ENCODE measurements around the gene NDUFAF8. TPM values are rescaled to one million over a fixed set of nuclear protein-coding genes. Genes with fewer than 3 reads are reported as not detected.

NDUFAF8 gene
- polyA plus RNA-seq, 4 donors, result 25.9 to 39.5 (median 35.7) TPM

- no peak for FAIRE-seq
- Histone ChIP-seq H3K36me3 (ENCODE audit: control insufficient read depth in 3 of 3, insufficient read depth in 2 of 3, low read depth in 1 of 3, low read length in 3 of 3) (peaks cover 20 to 81% (median 25%) of the 10 kb centered on the region in 3 donors), H3K9me3 (ENCODE audit: control insufficient read depth in 2 of 2, insufficient read depth in 1 of 2, low read depth in 1 of 2, low read length in 1 of 2) (no peaks in the 10 kb centered on the region)
Measured at GRCh38 chr17:81270279-81270678, 31.2 kb downstream of the NDUFAF8 start.

DNA sequence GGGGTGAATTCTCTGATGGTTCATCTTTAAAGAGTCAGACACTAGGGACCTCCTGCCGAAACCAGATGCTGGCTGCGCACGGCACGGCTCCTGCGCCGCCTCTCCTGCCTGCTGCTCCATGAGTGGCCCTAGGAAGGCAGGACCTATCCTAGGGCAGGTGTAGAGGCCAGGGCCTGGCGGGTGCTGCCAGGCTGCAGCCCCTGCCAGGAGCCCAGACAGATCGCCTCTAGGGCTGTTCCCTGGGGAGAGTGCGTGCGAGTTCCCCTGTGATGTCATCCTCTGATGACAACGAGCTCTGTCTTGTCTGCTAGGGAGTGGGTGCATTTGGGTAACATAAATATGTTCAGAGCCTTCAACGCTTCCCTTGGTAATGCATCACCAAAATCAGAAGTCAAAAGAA, 32.1 kb downstream of the NDUFAF8 start:
- 92 to 96% (median 95%) methylated on average over 11 to 12 of the region's 12 CpGs for WGBS, 3 donors

More at GRCh38 chr17:81270279-81270678, 31.2 kb downstream of the NDUFAF8 start:
- Histone ChIP-seq H3K4me1 (ENCODE audit: control insufficient read depth in 3 of 3, insufficient read depth in 2 of 3, low read depth in 1 of 3, low read length in 2 of 3) (no peaks in the 10 kb centered on the region), H3K27ac (ENCODE audit: low read depth in 1 of 3, low read length in 2 of 3) (no peak overlapping the region), H3K27me3 (ENCODE audit: control insufficient read depth in 3 of 3, insufficient read depth in 3 of 3, low read length in 3 of 3) (no peaks in the 10 kb centered on the region), H3K4me3 (ENCODE audit: low read depth in 1 of 3, low read length in 3 of 3) (no peak overlapping the region)
- no peak for DNase-seq
- WGBS, 3 donors, result 91 to 93% (median 92%) methylated on average over 18 of the region's 18 CpGs

DNA sequence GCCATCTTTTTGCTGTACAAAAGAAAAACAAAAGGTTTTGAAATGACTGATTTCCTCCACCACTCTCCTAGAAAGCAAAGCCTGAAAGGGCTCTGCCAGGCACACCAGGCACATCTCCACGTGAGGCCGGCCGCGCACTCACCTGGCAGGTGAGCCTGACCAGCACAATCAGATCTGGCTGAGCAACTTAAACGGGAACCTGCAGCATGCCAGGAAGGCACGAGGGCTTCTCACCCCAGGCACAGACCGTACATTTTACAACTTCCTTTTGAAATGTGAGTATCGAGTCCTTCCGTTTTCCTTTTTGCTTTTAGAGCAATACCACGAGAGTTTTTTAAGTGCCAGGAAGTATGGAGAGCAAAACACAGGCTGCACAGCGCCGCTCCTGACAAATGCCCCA, 33.5 kb downstream of the NDUFAF8 start:
- no peaks in the 10 kb centered on the region for H3K9me3 ChIP-seq (ENCODE audit: control insufficient read depth in 2 of 2, insufficient read depth in 1 of 2, low read depth in 1 of 2, low read length in 1 of 2)
- no peak overlapping the region for H3K4me3 ChIP-seq (ENCODE audit: low read depth in 1 of 3, low read length in 3 of 3)
- DNase-seq (no peak), FAIRE-seq (no peak)
- peaks cover 0 to 5% (median 0%) of the 10 kb centered on the region in 3 donors for H3K4me1 ChIP-seq (ENCODE audit: control insufficient read depth in 3 of 3, insufficient read depth in 2 of 3, low read depth in 1 of 3, low read length in 2 of 3)
- 78 to 83% (median 82%) methylated on average over 12 of the region's 12 CpGs for WGBS, 3 donors
- H3K36me3 ChIP-seq (ENCODE audit: control insufficient read depth in 3 of 3, insufficient read depth in 2 of 3, low read depth in 1 of 3, low read length in 3 of 3), result peaks cover 13 to 87% (median 29%) of the 10 kb centered on the region in 3 donors
- H3K27ac ChIP-seq (ENCODE audit: low read depth in 1 of 3, low read length in 2 of 3), result no peak overlapping the region
- no peaks in the 10 kb centered on the region for H3K27me3 ChIP-seq (ENCODE audit: control insufficient read depth in 3 of 3, insufficient read depth in 3 of 3, low read length in 3 of 3)

More for the DNA sequence above, 32.1 kb downstream of the NDUFAF8 start:
- Histone ChIP-seq H3K9me3 (ENCODE audit: control insufficient read depth in 2 of 2, insufficient read depth in 1 of 2, low read depth in 1 of 2, low read length in 1 of 2) (no peaks in the 10 kb centered on the region), H3K27me3 (ENCODE audit: control insufficient read depth in 3 of 3, insufficient read depth in 3 of 3, low read length in 3 of 3) (no peaks in the 10 kb centered on the region), H3K4me3 (ENCODE audit: low read depth in 1 of 3, low read length in 3 of 3) (no peak overlapping the region), H3K4me1 (ENCODE audit: control insufficient read depth in 3 of 3, insufficient read depth in 2 of 3, low read depth in 1 of 3, low read length in 2 of 3) (no peaks in the 10 kb centered on the region), H3K27ac (ENCODE audit: low read depth in 1 of 3, low read length in 2 of 3) (no peak overlapping the region), H3K36me3 (ENCODE audit: control insufficient read depth in 3 of 3, insufficient read depth in 2 of 3, low read depth in 1 of 3, low read length in 3 of 3) (peaks cover 16 to 79% (median 31%) of the 10 kb centered on the region in 3 donors)
- no peak for DNase-seq
- no peak for FAIRE-seq

GRCh38 chr17:81273698-81274470, 34.8 kb downstream of the NDUFAF8 start:
- FAIRE-seq, result no peak
- whole genome bisulfite sequencing, 3 donors, result 94 to 96% (median 95%) methylated on average over 31 of the region's 31 CpGs
- Histone ChIP-seq H3K9me3 (ENCODE audit: control insufficient read depth in 2 of 2, insufficient read depth in 1 of 2, low read depth in 1 of 2, low read length in 1 of 2) (no peaks in the 10 kb centered on the region), H3K36me3 (ENCODE audit: control insufficient read depth in 3 of 3, insufficient read depth in 2 of 3, low read depth in 1 of 3, low read length in 3 of 3) (peaks cover 13 to 93% (median 27%) of the 10 kb centered on the region in 3 donors), H3K27ac (ENCODE audit: low read depth in 1 of 3, low read length in 2 of 3) (no peak overlapping the region), H3K27me3 (ENCODE audit: control insufficient read depth in 3 of 3, insufficient read depth in 3 of 3, low read length in 3 of 3) (no peaks in the 10 kb centered on the region), H3K4me3 (ENCODE audit: low read depth in 1 of 3, low read length in 3 of 3) (no peak overlapping the region), H3K4me1 (ENCODE audit: control insufficient read depth in 3 of 3, insufficient read depth in 2 of 3, low read depth in 1 of 3, low read length in 2 of 3) (peaks cover 0 to 7% (median 0%) of the 10 kb centered on the region in 3 donors)
- DNase-seq, result no peak

DNA sequence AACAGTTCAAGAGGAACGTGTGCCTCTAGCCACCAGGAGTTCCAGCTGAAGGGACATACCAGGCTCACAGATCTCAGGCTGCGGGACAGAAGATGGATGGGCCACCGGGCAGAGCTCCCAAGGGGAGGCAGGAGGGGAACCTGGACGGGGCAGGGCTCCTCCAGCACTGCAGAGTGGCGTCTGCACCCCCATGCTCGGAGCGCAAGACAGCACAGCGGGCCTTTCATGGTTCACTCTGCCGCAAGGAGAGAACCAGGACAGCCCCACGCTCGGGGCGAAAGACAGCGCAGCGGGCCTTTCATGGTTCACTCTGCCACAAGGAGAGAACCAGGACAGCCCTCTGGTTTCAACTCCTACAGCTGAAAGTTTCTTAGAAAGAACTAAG, 35.3 kb downstream of the NDUFAF8 start:
- no peak for FAIRE-seq
- Histone ChIP-seq H3K27ac (ENCODE audit: low read depth in 1 of 3, low read length in 2 of 3) (no peak overlapping the region), H3K9me3 (ENCODE audit: control insufficient read depth in 2 of 2, insufficient read depth in 1 of 2, low read depth in 1 of 2, low read length in 1 of 2) (no peaks in the 10 kb centered on the region), H3K27me3 (ENCODE audit: control insufficient read depth in 3 of 3, insufficient read depth in 3 of 3, low read length in 3 of 3) (no peaks in the 10 kb centered on the region), H3K4me1 (ENCODE audit: control insufficient read depth in 3 of 3, insufficient read depth in 2 of 3, low read depth in 1 of 3, low read length in 2 of 3) (peaks cover 0 to 7% (median 0%) of the 10 kb centered on the region in 3 donors), H3K4me3 (ENCODE audit: low read depth in 1 of 3, low read length in 3 of 3) (no peak overlapping the region), H3K36me3 (ENCODE audit: control insufficient read depth in 3 of 3, insufficient read depth in 2 of 3, low read depth in 1 of 3, low read length in 3 of 3) (peaks cover 13 to 94% (median 27%) of the 10 kb centered on the region in 3 donors)
- DNase-seq, result no peak
- WGBS, 3 donors, result 97 to 99% (median 97%) methylated on average over 12 to 14 of the region's 14 CpGs

DNA sequence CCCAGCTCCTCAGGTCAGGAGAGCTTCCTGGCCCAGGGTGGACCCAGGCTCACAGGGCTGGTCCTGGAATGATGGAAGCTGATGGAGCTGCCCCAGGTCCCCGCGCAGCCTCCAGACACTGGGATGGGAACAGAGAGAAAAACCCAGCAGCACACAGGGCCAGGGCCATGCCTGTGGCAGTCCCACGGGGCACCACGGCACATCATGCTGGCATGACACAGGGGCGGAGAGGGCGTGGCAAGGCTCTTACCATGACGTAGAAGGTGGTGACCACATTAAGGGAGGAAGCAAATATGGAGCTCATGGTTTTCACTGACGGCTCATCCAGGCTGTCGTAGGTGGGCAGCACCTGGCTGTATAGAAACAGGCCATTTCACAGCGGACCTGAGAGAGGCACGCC, 37.7 kb downstream of the NDUFAF8 start:
- Histone ChIP-seq H3K36me3 (ENCODE audit: control insufficient read depth in 3 of 3, insufficient read depth in 2 of 3, low read depth in 1 of 3, low read length in 3 of 3) (peaks cover 18 to 97% (median 25%) of the 10 kb centered on the region in 3 donors), H3K27me3 (ENCODE audit: control insufficient read depth in 3 of 3, insufficient read depth in 3 of 3, low read length in 3 of 3) (no peaks in the 10 kb centered on the region), H3K9me3 (ENCODE audit: control insufficient read depth in 2 of 2, insufficient read depth in 1 of 2, low read depth in 1 of 2, low read length in 1 of 2) (no peaks in the 10 kb centered on the region), H3K4me1 (ENCODE audit: control insufficient read depth in 3 of 3, insufficient read depth in 2 of 3, low read depth in 1 of 3, low read length in 2 of 3) (peaks cover 0 to 7% (median 0%) of the 10 kb centered on the region in 3 donors), H3K27ac (ENCODE audit: low read depth in 1 of 3, low read length in 2 of 3) (no peak overlapping the region), H3K4me3 (ENCODE audit: low read depth in 1 of 3, low read length in 3 of 3) (no peak overlapping the region)
- DNase-seq (no peak), FAIRE-seq (no peak)
- WGBS, 3 donors, result 87 to 91% (median 91%) methylated on average over 11 of the region's 11 CpGs

DNA sequence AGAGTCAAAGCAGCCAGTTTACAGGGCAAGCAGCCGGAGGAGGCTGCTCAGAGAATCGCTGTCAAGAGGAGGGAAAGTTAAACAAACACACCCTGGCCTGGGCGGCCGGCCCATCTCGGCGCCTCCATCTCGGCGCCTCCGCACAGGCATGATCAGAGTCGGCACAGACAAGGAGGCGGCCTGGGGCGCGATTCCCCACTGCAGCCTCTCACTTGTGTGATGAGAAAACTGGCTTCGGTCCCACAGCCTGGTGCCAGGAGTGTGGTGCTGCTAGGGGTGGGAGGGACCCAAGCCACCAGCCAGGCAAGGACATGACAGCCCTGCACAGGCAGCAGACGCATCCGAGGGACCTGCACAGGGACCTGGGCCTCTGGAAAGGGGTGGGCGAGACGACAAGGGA, 38.3 kb downstream of the NDUFAF8 start:
- H3K27ac ChIP-seq (ENCODE audit: low read depth in 1 of 3, low read length in 2 of 3), result no peak overlapping the region
- no peaks in the 10 kb centered on the region for H3K27me3 ChIP-seq (ENCODE audit: control insufficient read depth in 3 of 3, insufficient read depth in 3 of 3, low read length in 3 of 3)
- H3K9me3 ChIP-seq (ENCODE audit: control insufficient read depth in 2 of 2, insufficient read depth in 1 of 2, low read depth in 1 of 2, low read length in 1 of 2), result no peaks in the 10 kb centered on the region
- no peak for FAIRE-seq
- peaks cover 0 to 7% (median 0%) of the 10 kb centered on the region in 3 donors for H3K4me1 ChIP-seq (ENCODE audit: control insufficient read depth in 3 of 3, insufficient read depth in 2 of 3, low read depth in 1 of 3, low read length in 2 of 3)
- DNase-seq, result peak in 1 of 2 donors; percentile 48
- no peak overlapping the region for H3K4me3 ChIP-seq (ENCODE audit: low read depth in 1 of 3, low read length in 3 of 3)
- 52 to 61% (median 56%) methylated on average over 16 to 18 of the region's 18 CpGs for WGBS, 3 donors
- H3K36me3 ChIP-seq (ENCODE audit: control insufficient read depth in 3 of 3, insufficient read depth in 2 of 3, low read depth in 1 of 3, low read length in 3 of 3), result peaks cover 21 to 97% (median 24%) of the 10 kb centered on the region in 3 donors

GRCh38 chr17:81277946-81278693, 39.0 kb downstream of the NDUFAF8 start:
- FAIRE-seq (no peak), DNase-seq (no peak)
- Histone ChIP-seq H3K36me3 (ENCODE audit: control insufficient read depth in 3 of 3, insufficient read depth in 2 of 3, low read depth in 1 of 3, low read length in 3 of 3) (peaks cover 21 to 97% (median 22%) of the 10 kb centered on the region in 3 donors), H3K27me3 (ENCODE audit: control insufficient read depth in 3 of 3, insufficient read depth in 3 of 3, low read length in 3 of 3) (no peaks in the 10 kb centered on the region), H3K4me1 (ENCODE audit: control insufficient read depth in 3 of 3, insufficient read depth in 2 of 3, low read depth in 1 of 3, low read length in 2 of 3) (peaks cover 0 to 7% (median 0%) of the 10 kb centered on the region in 3 donors), H3K9me3 (ENCODE audit: control insufficient read depth in 2 of 2, insufficient read depth in 1 of 2, low read depth in 1 of 2, low read length in 1 of 2) (no peaks in the 10 kb centered on the region), H3K27ac (ENCODE audit: low read depth in 1 of 3, low read length in 2 of 3) (no peak overlapping the region), H3K4me3 (ENCODE audit: low read depth in 1 of 3, low read length in 3 of 3) (no peak overlapping the region)
- WGBS, 3 donors, result 84 to 88% (median 85%) methylated on average over 20 of the region's 20 CpGs

Data from small intestine (tissue), 7 donors.